ENCODE results near the gene UCMA. TPM values are rescaled to one million over a fixed set of nuclear protein-coding genes. Genes with fewer than 3 reads are reported as not detected.

Gene UCMA
- total RNA-seq, 4 donors from 2014 or later = not detected

- Histone ChIP-seq H3K4me1 (no peaks in the 10 kb centered on the region), H3K36me3 (no peaks in the 10 kb centered on the region), H3K27ac (no peak overlapping the region), H3K27me3 (no peaks in the 10 kb centered on the region), H3K9me3 (no peaks in the 10 kb centered on the region), H3K4me3 (no peak overlapping the region)
- no peak for DNase-seq (ENCODE audit: low spot score in 2 of 2)
- 43 to 49% methylated on average over 14 of the region's 14 CpGs for WGBS, 2 donors
- no peak for TF ChIP-seq EP300 (IDR thresholded peaks at IDR 0.05)
- TF ChIP-seq CTCF (IDR thresholded peaks at IDR 0.05) = no peak
- TF ChIP-seq POLR2A (IDR thresholded peaks at IDR 0.05) = no peak
These were observed 816 bp downstream of the UCMA start for GRCh38 chr10:13233358-13233757.

- TF ChIP-seq CTCF (IDR thresholded peaks at IDR 0.05) (no peak), POLR2A (IDR thresholded peaks at IDR 0.05) (no peak), EP300 (IDR thresholded peaks at IDR 0.05) (no peak)
- no peak for DNase-seq (ENCODE audit: low spot score in 2 of 2)
- Histone ChIP-seq H3K4me3 (no peak overlapping the region), H3K4me1 (no peaks in the 10 kb centered on the region), H3K36me3 (no peaks in the 10 kb centered on the region), H3K27me3 (no peaks in the 10 kb centered on the region), H3K27ac (no peak overlapping the region), H3K9me3 (no peaks in the 10 kb centered on the region)
- 70 to 76% methylated on average over 5 to 6 of the region's 6 CpGs for WGBS, 2 donors
These were observed 2.4 kb downstream of the UCMA start for GRCh38 chr10:13231808-13232207.

- no peak for TF ChIP-seq EP300 (IDR thresholded peaks at IDR 0.05)
- no peak for TF ChIP-seq POLR2A (IDR thresholded peaks at IDR 0.05)
- no peak for TF ChIP-seq CTCF (IDR thresholded peaks at IDR 0.05)
- H3K36me3 ChIP-seq = no peaks in the 10 kb centered on the region
- no peaks in the 10 kb centered on the region for H3K9me3 ChIP-seq
- H3K27me3 ChIP-seq = no peaks in the 10 kb centered on the region
- WGBS, 2 donors = 59 to 64% methylated on average over 9 of the region's 9 CpGs
- DNase-seq (ENCODE audit: low spot score in 2 of 2) = no peak
- H3K4me1 ChIP-seq = no peaks in the 10 kb centered on the region
- no peak overlapping the region for H3K27ac ChIP-seq
- no peak overlapping the region for H3K4me3 ChIP-seq
These were observed 3.0 kb downstream of the UCMA start for GRCh38 chr10:13231190-13231589.

- no peak for TF ChIP-seq POLR2A (IDR thresholded peaks at IDR 0.05)
- TF ChIP-seq CTCF (IDR thresholded peaks at IDR 0.05) = no peak
- TF ChIP-seq EP300 (IDR thresholded peaks at IDR 0.05) = no peak
- H3K36me3 ChIP-seq = no peaks in the 10 kb centered on the region
- DNase-seq (ENCODE audit: low spot score in 2 of 2) = no peak
- H3K4me1 ChIP-seq = no peaks in the 10 kb centered on the region
- WGBS, 2 donors = 61 to 85% methylated on average over 5 of the region's 5 CpGs
- H3K27me3 ChIP-seq = no peaks in the 10 kb centered on the region
- H3K27ac ChIP-seq = no peak overlapping the region
- H3K4me3 ChIP-seq = no peak overlapping the region
- no peaks in the 10 kb centered on the region for H3K9me3 ChIP-seq
These were observed 7.1 kb downstream of the UCMA start for GRCh38 chr10:13227031-13227430.

GRCh38 chr10:13225601-13226000 lies 8.6 kb downstream of the UCMA start:
- WGBS, 2 donors = 77 to 89% methylated on average over 8 of the region's 8 CpGs
- Histone ChIP-seq H3K9me3 (no peaks in the 10 kb centered on the region), H3K4me3 (no peak overlapping the region), H3K27ac (no peak overlapping the region), H3K4me1 (no peaks in the 10 kb centered on the region), H3K27me3 (no peaks in the 10 kb centered on the region), H3K36me3 (no peaks in the 10 kb centered on the region)
- no peak for DNase-seq (ENCODE audit: low spot score in 2 of 2)
- TF ChIP-seq EP300 (IDR thresholded peaks at IDR 0.05) (no peak), POLR2A (IDR thresholded peaks at IDR 0.05) (no peak), CTCF (IDR thresholded peaks at IDR 0.05) (no peak)

Data from tibial nerve (tissue), 4 donors.